ENCODE measurements around the gene FOXL1. TPM values are rescaled to one million over a fixed set of nuclear protein-coding genes. Genes with fewer than 3 reads are reported as not detected.

The FOXL1 gene
- total RNA-seq, 2 experiments from 2014 or later: not detected

- Histone ChIP-seq H3K4me1 (ENCODE audit: insufficient read depth, low read length) (no peaks in the 10 kb centered on the region), H3K4me3 (ENCODE audit: low read length) (no peak overlapping the region), H3K27ac (ENCODE audit: low read depth in 1 of 2, low read length in 2 of 2) (no peak overlapping the region), H3K9me3 (ENCODE audit: control insufficient read depth in 1 of 2, insufficient read depth in 1 of 2, low read length in 2 of 2) (no peaks in the 10 kb centered on the region), H3K27me3 (ENCODE audit: control insufficient read depth in 1 of 2, insufficient read depth in 2 of 2, low read length in 2 of 2) (peaks cover 20 to 23% of the 10 kb centered on the region in 2 experiments), H3K36me3 (ENCODE audit: insufficient read depth, low read length) (no peaks in the 10 kb centered on the region)
- ChIA-PET POLR2A (no interaction called here), CTCF (no interaction called here)
- intact Hi-C loops (cut with DNase I, micrococcal nuclease): no loop called here
- H3K4me1 Mint-ChIP-seq (ENCODE audit: low read depth): peaks cover 8% of the 10 kb centered on the region
- no peak for DNase-seq
- H3K27ac Mint-ChIP-seq: no peak overlapping the region
- no peaks in the 10 kb centered on the region for H3K36me3 Mint-ChIP-seq (ENCODE audit: low read depth)
- no peak for ATAC-seq (ENCODE audit: poor library complexity)
- H3K27me3 Mint-ChIP-seq: peaks cover 44% of the 10 kb centered on the region
- no peaks in the 10 kb centered on the region for H3K9me3 Mint-ChIP-seq
- H3K4me3 Mint-ChIP-seq: no peak overlapping the region
- no peak for TF ChIP-seq CTCF (IDR thresholded peaks at IDR 0.05)
These were observed 12.3 kb downstream of the FOXL1 start for GRCh38 chr16:86590501-86591144.

- H3K27ac ChIP-seq (ENCODE audit: low read depth in 1 of 2, low read length in 2 of 2): no peak overlapping the region
- no peaks in the 10 kb centered on the region for H3K9me3 ChIP-seq (ENCODE audit: control insufficient read depth in 1 of 2, insufficient read depth in 1 of 2, low read length in 2 of 2)
- DNase-seq: no peak
- TF ChIP-seq CTCF (IDR thresholded peaks at IDR 0.05): no peak
- no peak for ATAC-seq (ENCODE audit: poor library complexity)
- H3K36me3 ChIP-seq (ENCODE audit: insufficient read depth, low read length): no peaks in the 10 kb centered on the region
- H3K9me3 Mint-ChIP-seq: no peaks in the 10 kb centered on the region
- H3K36me3 Mint-ChIP-seq (ENCODE audit: low read depth): no peaks in the 10 kb centered on the region
- H3K4me3 Mint-ChIP-seq: no peak overlapping the region
- CTCF ChIA-PET: no interaction called here
- POLR2A ChIA-PET: no interaction called here
- peaks cover 8% of the 10 kb centered on the region for H3K4me1 Mint-ChIP-seq (ENCODE audit: low read depth)
- H3K27me3 ChIP-seq (ENCODE audit: control insufficient read depth in 1 of 2, insufficient read depth in 2 of 2, low read length in 2 of 2): peaks cover 15 to 23% of the 10 kb centered on the region in 2 experiments
- no peaks in the 10 kb centered on the region for H3K4me1 ChIP-seq (ENCODE audit: insufficient read depth, low read length)
- peaks cover 41% of the 10 kb centered on the region for H3K27me3 Mint-ChIP-seq
- no peak overlapping the region for H3K27ac Mint-ChIP-seq
- intact Hi-C loops (cut with DNase I, micrococcal nuclease): no loop called here
- no peak overlapping the region for H3K4me3 ChIP-seq (ENCODE audit: low read length)
These were observed 12.9 kb downstream of the FOXL1 start for GRCh38 chr16:86591270-86591669.

GRCh38 chr16:86593913-86594620 is 15.7 kb downstream of the FOXL1 start:
- H3K27ac ChIP-seq (ENCODE audit: low read depth in 1 of 2, low read length in 2 of 2): no peak overlapping the region
- no peak for DNase-seq
- no peaks in the 10 kb centered on the region for H3K9me3 ChIP-seq (ENCODE audit: control insufficient read depth in 1 of 2, insufficient read depth in 1 of 2, low read length in 2 of 2)
- Mint-ChIP-seq H3K4me1 (ENCODE audit: low read depth) (peaks cover 8% of the 10 kb centered on the region), H3K9me3 (no peaks in the 10 kb centered on the region), H3K4me3 (no peak overlapping the region), H3K27me3 (peaks cover 46% of the 10 kb centered on the region), H3K27ac (no peak overlapping the region), H3K36me3 (ENCODE audit: low read depth) (no peaks in the 10 kb centered on the region)
- no peak for TF ChIP-seq CTCF (IDR thresholded peaks at IDR 0.05)
- no peaks in the 10 kb centered on the region for H3K4me1 ChIP-seq (ENCODE audit: insufficient read depth, low read length)
- CTCF ChIA-PET: no interaction called here
- no peak for ATAC-seq (ENCODE audit: poor library complexity)
- no peaks in the 10 kb centered on the region for H3K36me3 ChIP-seq (ENCODE audit: insufficient read depth, low read length)
- H3K27me3 ChIP-seq (ENCODE audit: control insufficient read depth in 1 of 2, insufficient read depth in 2 of 2, low read length in 2 of 2): peaks cover 15 to 23% of the 10 kb centered on the region in 2 experiments
- intact Hi-C loops (cut with DNase I, micrococcal nuclease): no loop called here
- no peak overlapping the region for H3K4me3 ChIP-seq (ENCODE audit: low read length)
- POLR2A ChIA-PET: no interaction called here
